IPS DF 4.7 (cell line): ENCODE measurements around the gene NAA16.

Experiments
- DNase-seq: peaks from one replicate; pipeline ENCODE4 v3.0.0-alpha.2; 2013; ENCODE audit warnings: low spot score; ENCODE audit errors: extremely low read depth

The NAA16 gene

DNA sequence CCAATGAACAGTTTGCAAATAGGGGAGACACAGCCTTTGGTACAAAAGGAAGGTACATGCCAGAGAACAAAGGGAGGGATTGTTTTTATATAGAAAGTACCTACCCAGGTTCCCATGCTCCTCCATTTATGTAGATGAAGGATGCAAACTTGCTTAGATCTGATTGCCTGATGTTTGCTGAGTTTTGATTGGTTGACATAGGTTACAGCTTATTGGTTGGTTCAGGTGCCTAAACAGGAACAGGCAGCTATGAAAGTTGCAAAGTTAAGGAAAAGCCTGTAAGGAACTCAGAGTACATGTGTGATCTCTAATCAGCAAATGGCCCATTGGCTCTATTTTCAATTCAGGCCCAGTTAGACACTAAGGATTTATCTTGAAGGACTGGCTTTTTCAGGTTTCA lies 6.5 kb upstream of the NAA16 start:
- no peak for DNase-seq

- no peak for DNase-seq
These were observed 4.6 kb upstream of the NAA16 start for GRCh38 chr13:41306271-41307145.

GRCh38 chr13:41307884-41308640 lies 3.0 kb upstream of the NAA16 start:
- no peak for DNase-seq

GRCh38 chr13:41311406-41312175 lies 524 bp downstream of the NAA16 start:
- no peak for DNase-seq

DNA sequence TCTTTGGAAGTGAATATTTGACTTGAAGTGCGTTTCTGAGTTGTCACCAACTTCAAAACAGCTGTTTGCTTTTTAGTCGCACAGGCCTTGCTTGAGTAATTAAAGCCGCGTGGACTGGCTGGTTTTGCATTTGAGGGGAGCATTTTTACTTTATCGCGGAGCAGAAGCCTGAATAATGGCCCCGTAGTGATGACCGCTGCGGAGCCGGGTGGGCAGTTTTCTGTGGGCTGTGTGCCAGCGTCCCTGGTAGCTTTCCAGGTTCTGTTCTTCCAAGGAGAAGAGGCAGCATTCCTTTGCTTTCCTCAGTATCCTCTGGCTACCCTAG lies 1.1 kb downstream of the NAA16 start:
- DNase-seq: no peak

DNA sequence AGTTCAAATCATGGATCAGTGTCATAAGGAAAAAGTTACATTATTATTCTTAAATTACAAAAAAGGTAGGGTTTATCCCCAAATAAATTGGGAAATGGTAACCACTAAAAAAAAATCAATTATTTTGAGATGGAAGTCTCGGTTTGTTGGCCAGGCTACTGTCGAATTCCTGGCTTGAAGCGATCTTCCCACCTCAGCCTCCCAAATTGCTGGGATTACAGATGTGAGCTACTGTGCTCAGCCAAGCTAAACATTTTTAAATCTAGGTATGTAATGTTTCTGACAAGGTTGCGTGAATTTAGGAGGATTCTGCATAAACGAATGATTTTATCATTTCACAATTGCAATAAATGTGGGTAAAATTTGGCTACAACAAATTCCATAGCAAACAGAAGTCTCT lies 2.0 kb downstream of the NAA16 start:
- no peak for DNase-seq

- no peak for DNase-seq
These were observed 2.7 kb downstream of the NAA16 start for GRCh38 chr13:41313659-41314197.

DNA sequence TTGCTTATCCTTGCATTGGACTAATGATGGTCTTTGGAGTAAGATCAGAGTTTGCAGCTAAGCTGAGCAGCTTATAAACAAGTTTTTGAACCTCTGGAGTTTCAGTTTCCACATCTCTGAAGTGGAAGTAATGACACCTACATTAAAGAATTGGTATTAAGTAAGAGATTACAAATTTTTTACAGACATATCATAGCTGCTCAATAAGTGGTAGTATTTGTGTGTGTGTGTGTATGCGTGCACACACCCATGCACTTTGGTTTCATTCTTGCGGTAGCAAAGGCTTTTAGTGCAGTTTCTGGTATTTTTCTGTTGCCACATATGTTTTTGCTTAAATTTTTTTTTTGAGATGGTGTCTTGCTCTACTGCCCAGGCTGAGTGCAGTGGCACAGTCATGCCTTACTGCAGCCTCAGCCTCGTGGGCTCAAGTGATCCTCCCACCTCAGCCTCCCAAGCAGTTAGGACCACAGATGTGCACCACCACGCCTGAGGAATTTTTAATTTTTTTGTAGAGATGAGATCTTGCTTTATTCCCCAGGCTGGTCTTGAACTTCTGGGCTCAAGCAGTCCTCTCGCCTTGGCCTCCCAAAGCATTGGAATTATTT lies 4.5 kb downstream of the NAA16 start:
- no peak for DNase-seq

- DNase-seq: no peak
These were observed 6.2 kb downstream of the NAA16 start for GRCh38 chr13:41317243-41317642.

DNA sequence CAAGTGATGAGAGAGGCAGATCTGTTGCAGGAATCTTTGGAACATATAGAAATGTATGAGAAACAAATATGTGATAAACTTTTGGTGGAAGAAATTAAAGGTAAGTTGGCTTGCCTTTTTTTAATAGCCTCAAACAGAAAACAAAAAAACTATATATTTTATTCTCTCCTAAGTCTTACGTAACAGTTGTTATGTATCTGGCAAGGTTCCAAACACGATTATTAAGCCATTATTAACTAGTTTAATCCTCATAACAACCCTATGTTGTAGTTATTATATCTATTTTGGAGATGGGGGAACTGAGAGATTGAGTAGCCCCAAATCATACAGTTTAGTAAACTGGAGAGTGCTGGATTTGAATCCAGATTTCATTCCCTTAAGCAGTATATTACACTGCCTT lies 14.7 kb downstream of the NAA16 start:
- DNase-seq: no peak

- no peak for DNase-seq
These were observed 15.6 kb downstream of the NAA16 start for GRCh38 chr13:41326661-41327060.

DNA sequence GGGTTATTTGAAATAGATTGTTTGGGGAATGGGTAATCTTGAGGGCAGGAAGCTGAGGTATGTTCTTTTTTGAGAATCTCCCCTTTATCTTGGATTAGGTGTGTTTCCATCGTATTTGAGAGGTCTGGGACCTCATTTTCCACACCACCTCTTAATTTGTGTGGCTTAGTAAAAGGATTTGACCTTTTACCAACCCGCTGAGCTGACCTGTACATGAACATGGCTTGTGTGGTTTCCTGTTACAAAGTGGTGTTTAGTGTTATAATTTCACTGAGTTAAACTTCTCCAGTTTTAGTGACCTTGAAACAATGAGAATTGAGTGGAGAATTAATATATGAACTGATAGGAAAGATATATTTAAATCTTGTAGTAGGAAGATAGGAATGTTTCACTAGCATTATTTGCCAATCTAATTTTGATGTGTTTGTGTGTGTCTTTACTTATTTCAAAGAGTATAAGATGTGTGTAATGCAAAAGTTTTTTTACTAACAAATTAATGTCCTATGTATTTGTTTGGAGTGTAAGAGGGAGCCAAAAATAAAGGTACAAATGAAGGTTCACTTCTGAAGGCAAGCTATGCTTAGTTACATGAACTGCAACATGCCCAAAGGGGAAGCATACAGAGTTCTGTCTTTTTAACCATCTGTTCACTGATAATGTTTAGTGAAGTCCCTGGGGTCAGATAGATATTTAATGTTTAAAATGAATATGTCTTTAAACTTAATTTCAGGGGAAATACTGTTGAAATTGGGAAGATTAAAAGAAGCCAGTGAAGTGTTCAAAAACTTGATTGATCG lies 17.1 kb downstream of the NAA16 start:
- no peak for DNase-seq

DNA sequence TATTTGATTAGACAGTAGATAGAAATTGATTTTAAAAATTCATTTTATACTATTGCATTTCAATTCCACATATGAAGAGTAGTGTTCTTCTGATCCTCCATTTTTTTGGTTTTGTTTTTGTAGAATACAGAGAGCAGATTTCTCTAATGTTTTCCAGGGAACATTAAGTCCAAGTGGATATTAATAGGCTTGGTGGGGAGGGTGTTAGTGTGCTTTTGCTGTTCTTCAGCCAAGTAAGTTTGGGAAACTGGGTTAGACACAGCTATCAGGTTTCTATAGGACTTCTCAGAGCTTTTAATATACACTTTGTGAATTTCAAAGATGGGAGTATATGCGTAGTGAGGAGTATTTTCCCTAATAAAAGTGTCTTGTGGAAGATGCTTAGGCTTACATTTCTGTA lies 21.8 kb downstream of the NAA16 start:
- DNase-seq: no peak

DNA sequence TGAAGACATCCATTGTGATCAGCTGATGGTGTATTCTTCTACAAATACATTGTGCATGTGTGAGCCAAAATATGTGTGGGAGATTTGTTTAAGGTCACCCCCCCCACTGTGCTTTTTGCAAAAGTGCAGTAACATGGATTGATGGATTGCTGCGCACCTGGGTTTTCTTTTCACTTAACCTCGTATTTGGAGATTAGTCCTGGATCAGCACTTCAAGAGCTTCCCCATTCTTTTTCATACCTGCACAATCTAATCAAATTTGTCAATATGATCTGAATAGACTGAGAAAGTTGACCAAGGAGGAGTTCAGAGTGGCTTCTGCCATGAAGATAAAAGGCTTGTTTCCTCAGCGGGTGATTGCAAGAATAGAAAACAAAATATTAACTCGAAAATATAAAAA lies 23.7 kb downstream of the NAA16 start:
- DNase-seq: no peak

DNA sequence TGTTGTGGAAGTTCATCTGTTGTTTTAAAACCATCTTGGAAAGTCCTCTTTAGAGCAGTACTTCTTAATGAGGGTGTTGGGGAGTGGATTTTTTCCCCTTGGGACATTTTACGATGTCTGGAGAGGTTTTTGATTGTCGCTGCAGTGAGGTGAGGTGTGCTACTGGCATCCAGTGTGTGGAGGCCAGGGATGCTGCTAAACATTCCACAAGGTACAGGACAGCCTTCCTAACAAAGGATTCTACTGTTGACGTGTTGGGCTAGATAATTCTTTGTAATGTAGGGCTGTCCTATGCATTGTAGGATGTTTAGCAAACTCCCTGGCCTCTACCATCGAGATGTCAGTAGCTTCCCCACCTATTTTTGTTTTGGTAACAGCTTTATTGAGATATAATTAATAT lies 33.3 kb downstream of the NAA16 start:
- DNase-seq: no peak

DNA sequence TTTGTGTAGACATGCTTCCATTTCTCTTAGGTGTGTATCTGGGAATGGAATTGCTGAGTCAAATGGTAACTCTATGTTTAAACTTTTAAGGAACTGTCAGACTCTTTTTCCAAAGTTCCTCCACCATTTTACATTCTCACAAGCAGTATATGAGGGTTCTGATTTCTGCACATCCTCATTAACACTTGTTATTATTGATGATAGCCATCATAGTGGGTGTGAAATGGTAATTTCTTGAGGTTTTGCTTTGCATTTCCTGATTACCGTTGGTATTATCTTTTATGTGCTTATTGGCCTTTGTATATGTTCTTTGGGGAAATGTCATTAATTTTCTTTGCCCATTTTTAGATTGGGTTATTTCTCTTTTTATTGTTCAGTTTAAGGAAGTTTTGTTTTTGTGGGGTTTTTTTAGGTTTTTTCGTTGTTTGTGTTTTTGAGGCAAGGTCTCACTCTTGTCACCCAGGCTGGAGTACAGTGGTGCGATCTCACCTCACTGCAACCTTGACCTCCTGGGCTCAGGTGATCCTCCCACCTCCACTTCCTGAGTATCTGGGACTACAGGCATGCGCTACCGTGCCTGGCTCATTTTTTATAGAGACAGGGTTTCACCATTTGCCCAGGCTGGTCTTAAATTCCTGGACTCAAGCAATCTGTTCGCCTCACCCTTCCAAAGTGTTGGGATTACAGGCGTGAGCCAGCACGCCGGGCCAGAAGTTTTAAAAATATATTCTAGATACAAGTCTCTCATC lies 34.3 kb downstream of the NAA16 start:
- DNase-seq: no peak

DNA sequence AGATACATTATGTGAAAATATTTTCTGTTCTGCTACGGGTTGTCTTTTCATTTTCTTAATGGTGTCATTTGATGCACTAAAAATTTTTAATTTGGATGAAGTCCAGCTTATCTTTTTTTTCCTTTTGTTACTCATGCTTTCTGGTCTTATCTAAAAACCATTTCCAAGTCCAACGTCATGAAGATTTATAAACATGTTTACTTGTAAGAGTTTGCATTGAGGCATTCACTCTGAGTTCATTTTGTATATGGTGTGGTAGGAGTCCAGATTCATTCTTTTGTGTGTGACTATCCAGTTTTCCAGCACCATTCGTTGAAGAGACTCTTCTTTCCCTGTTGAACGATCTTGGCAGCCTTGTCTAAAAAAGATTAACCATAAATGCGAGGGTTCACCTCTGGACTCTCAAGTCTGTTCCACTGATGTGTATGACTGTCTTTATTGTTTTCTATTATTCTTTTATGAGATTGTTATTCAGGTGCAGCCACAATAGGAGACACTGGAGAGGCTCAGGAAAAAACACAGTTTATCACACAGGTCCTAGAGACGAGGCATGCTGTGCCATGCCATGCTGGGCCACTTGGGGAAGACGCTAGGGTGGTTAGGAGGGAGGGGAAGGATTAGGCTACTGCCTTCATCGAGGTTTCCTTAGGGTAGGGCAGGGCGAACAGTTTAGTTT lies 35.0 kb downstream of the NAA16 start:
- no peak for DNase-seq

GRCh38 chr13:41352935-41353840 lies 42.1 kb downstream of the NAA16 start:
- no peak for DNase-seq
